Right lobe of liver (tissue), 4 donors: ENCODE data around the gene RPIA.
"Not testable (repeated sequence)": the region's sequence is repeated elsewhere in the genome, so short reads cannot be mapped to it uniquely, and the experiment has no call there.

Source experiments
- CTCF ChIP-seq, 4 donors: fragments of 200-600 bp in 3 of 4; fragments of 450-650 bp in 1 of 4; IDR thresholded peaks; one replicate each; pipeline versions ENCODE4 v1.5.1 to v1.8.0; 2016 to 2022; ENCODE audit warnings: antibody characterized with exemption in 4 of 4, mild to moderate bottlenecking in 2 of 4
- POLR2A ChIP-seq: fragments of 450-650 bp; IDR thresholded peaks from one replicate; pipeline ENCODE4 v1.6.1; 2017; ENCODE audit warnings: antibody characterized with exemption, mild to moderate bottlenecking
- donor health status: DM: no; HTN: no; CAD: no.
- donor health status: DM: no; HTN: no; CAD: no.
- donor health status: DM: no; HTN: yes; CAD: no.

DNA sequence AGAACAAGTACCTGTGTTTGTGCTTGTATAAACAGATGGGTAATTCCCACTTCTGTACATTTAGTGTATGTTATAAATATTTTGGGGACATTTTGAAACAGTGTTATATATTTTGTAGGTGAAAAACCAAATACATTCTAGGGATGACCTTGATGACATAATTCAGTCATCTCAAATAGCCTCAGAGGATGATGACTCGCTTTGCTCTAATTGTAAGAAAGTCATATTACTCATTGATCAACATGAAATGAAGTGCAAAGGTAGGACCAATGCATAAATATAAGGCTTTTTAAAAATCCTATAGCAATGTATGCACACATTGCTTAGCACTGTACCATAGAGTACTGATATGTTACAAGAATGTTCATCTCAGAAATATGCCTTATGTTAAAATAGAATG lies 105.7 kb downstream of the RPIA start:
- not testable (repeated sequence) for TF ChIP-seq CTCF (IDR thresholded peaks at IDR 0.05); POLR2A
